PC-9 (cell line): ENCODE results near the gene GPER1. TPM values are rescaled to one million over a fixed set of nuclear protein-coding genes. Genes with fewer than 3 reads are reported as not detected.

Experiments used
- BruUV-seq: library from RNA; stranded (reverse); fragments of 400-500 nt; replicated peaks from 2 replicates; lab custom pipeline; 2021; lab: Mats Ljungman, UMichigan
- CTCF ChIA-PET: fragments of 300-600 bp; sonication (Branson Sonifier 250); formaldehyde crosslinking; loops from one replicate; lab custom pipeline; 2022; ENCODE audit warnings: antibody characterized with exemption; lab: Charles Lee
- POLR2A ChIA-PET: fragments of 300-600 bp; sonication (Branson Sonifier 250); formaldehyde crosslinking; loops from one replicate; lab custom pipeline; 2022; ENCODE audit warnings: antibody characterized with exemption; ENCODE audit not compliant: unreplicated experiment; lab: Charles Lee
- DNase-seq, 2 experiments: peaks; one replicate each; pipeline versions ENCODE4 v3.0.0 to v3.0.0-alpha.2; 2015 to 2022; ENCODE audit warnings: mixed read lengths in 1 of 2
- H2AFZ ChIP-seq: fragments of 200-600 bp; sonication (generic); 2 replicates; pipeline ENCODE4 v1.8.1; 2017; ENCODE audit warnings: antibody characterized with exemption
- H3F3A ChIP-seq: fragments of 200-600 bp; sonication (generic); 2 replicates; pipeline ENCODE4 v1.8.1; 2017; ENCODE audit warnings: antibody characterized with exemption, mild to moderate bottlenecking, low read depth; ENCODE audit not compliant: insufficient read depth
- H3K27ac ChIP-seq: fragments of 200-600 bp; sonication (generic); 2 replicates; pipeline ENCODE4 v1.6.1; 2016; ENCODE audit warnings: mixed run types
- H3K27me3 ChIP-seq: fragments of 200-600 bp; sonication (generic); 2 replicates; pipeline ENCODE4 v1.6.1; 2016; ENCODE audit warnings: low read depth, mixed run types; ENCODE audit not compliant: insufficient read depth
- H3K36me3 ChIP-seq: fragments of 200-600 bp; sonication (generic); 2 replicates; pipeline ENCODE4 v1.6.1; 2016; ENCODE audit warnings: low read depth, mixed run types
- H3K4me1 ChIP-seq: fragments of 200-600 bp; sonication (generic); replicated peaks from 2 replicates; pipeline ENCODE4 v1.6.1; 2016; ENCODE audit warnings: mixed run types; ENCODE audit not compliant: insufficient read depth
- H3K4me2 ChIP-seq: fragments of 200-600 bp; sonication (generic); 2 replicates; pipeline ENCODE4 v1.6.1; 2017; ENCODE audit warnings: mixed run types
- H3K4me3 ChIP-seq: fragments of 200-600 bp; sonication (generic); 2 replicates; pipeline ENCODE4 v1.6.1; 2016; ENCODE audit warnings: mixed run types
- H3K79me2 ChIP-seq: fragments of 200-600 bp; sonication (generic); 2 replicates; pipeline ENCODE4 v1.6.1; 2017; ENCODE audit warnings: low read depth, mixed run types
- H3K9me2 ChIP-seq: fragments of 200-600 bp; sonication (generic); 2 replicates; pipeline ENCODE4 v1.8.1; 2017; ENCODE audit warnings: mild to moderate bottlenecking; ENCODE audit not compliant: insufficient read depth
- H3K9me3 ChIP-seq: fragments of 200-600 bp; sonication (generic); 2 replicates; pipeline ENCODE4 v1.8.1; 2016; ENCODE audit warnings: low read depth; ENCODE audit not compliant: insufficient read depth
- H4K20me1 ChIP-seq: fragments of 200-600 bp; sonication (generic); 2 replicates; pipeline ENCODE4 v1.8.1; 2017; ENCODE audit not compliant: insufficient read depth
- EZH2 ChIP-seq: fragments of 200-600 bp; sonication (generic); IDR thresholded peaks from 2 replicates; pipeline ENCODE4 v1.8.0; 2017; ENCODE audit warnings: antibody characterized with exemption, low read depth
- intact Hi-C: fragments of 100-400 bp; cut with micrococcal nuclease; formaldehyde crosslinking; loops from one replicate; pipeline ENCODE4 v1.10.0; 2022; ENCODE audit not compliant: unreplicated experiment
- total RNA-seq: library from RNA; stranded (reverse); gene quantifications from 2 replicates; pipeline ENCODE4 v1.2.3, GENCODE V29; 2021
- TF ChIP-seq, protein P1 (sequence below): fragments of 200-600 bp; sonication (generic); conservative IDR thresholded peaks from 2 replicates; pipeline ENCODE4 v1.6.1; 2017; ENCODE audit warnings: mixed run types, antibody characterized with exemption, mild to moderate bottlenecking, moderate library complexity

The GPER1 gene
- total RNA-seq, 1 experiment from 2014 or later = 0.37 TPM

DNA sequence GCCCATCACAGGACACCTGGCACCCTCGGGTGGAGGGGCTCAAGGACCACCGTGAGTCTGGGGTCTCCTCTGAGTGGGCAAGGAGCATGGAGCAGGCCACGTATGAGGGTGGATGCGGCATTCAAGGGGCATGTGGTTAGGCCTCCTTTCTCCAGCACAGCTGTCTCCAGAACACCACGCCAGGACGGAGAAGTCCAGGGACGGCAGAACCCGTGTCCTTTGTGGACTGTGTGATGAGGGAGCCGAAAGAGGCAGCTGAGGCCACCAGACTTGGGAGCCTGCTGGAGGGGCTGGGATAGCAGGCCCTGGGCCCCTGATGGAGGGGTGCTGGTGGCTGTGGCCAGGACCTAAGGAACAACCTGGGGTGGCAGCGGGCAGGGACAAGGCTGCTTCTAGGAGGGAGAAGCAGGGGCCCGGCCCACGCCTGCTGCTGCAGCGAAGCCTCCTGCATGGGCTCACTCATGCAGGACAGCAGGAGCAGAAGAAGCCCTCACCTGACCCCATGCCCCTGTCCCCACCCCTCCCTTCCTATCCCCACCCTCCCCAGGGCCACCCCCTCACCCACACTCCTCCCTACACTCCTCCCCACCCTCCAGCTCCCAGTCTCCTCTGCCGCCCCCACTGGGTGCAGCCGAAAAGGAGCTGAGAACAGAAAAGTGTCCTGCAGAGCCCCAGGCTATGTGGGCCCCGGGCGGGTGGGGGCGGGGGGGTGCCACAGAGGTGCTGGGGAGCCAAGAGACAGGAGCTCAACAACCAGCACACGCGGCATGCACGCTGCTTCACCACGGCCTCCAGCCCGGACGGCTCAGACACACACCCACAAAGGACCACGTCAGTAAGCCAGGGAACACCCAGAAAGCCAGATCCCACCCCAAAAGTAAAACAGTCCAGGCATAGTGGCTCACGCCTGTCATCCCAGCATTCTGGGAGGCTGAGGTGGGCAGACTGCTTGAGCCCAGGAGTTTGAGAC lies 42.4 kb downstream of the GPER1 start:
- Histone ChIP-seq H4K20me1 (peaks cover 20% of the 10 kb centered on the region), H3K9me2 (no peaks in the 10 kb centered on the region), H3K4me1 (no peaks in the 10 kb centered on the region), H3F3A (0 out of 2 replicates have a peak, but pooled peaks cover 3% of the 10 kb centered on the region), H3K4me2 (no peak overlapping the region), H3K36me3 (peaks cover 12% of the 10 kb centered on the region), H3K9me3 (no peaks in the 10 kb centered on the region), H2AFZ (no peak overlapping the region), H3K4me3 (no peak overlapping the region), H3K79me2 (peaks cover 50% of the 10 kb centered on the region), H3K27me3 (no peaks in the 10 kb centered on the region), H3K27ac (no peak overlapping the region)
- no peak for DNase-seq
- no peak for TF ChIP-seq EZH2
- TF ChIP-seq, protein P1, sequence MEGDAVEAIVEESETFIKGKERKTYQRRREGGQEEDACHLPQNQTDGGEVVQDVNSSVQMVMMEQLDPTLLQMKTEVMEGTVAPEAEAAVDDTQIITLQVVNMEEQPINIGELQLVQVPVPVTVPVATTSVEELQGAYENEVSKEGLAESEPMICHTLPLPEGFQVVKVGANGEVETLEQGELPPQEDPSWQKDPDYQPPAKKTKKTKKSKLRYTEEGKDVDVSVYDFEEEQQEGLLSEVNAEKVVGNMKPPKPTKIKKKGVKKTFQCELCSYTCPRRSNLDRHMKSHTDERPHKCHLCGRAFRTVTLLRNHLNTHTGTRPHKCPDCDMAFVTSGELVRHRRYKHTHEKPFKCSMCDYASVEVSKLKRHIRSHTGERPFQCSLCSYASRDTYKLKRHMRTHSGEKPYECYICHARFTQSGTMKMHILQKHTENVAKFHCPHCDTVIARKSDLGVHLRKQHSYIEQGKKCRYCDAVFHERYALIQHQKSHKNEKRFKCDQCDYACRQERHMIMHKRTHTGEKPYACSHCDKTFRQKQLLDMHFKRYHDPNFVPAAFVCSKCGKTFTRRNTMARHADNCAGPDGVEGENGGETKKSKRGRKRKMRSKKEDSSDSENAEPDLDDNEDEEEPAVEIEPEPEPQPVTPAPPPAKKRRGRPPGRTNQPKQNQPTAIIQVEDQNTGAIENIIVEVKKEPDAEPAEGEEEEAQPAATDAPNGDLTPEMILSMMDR = no peak
- intact Hi-C loops = no loop called here
- CTCF ChIA-PET = interaction anchor here (0.6 to 0.7 kb wide), 2 partner anchors 10 to 58 kb away, joined by 3 to 5 read pairs; no protein-coding TSS in a partner anchor
- POLR2A ChIA-PET = no interaction called here
- BruUV-seq = no TSS peak

DNA sequence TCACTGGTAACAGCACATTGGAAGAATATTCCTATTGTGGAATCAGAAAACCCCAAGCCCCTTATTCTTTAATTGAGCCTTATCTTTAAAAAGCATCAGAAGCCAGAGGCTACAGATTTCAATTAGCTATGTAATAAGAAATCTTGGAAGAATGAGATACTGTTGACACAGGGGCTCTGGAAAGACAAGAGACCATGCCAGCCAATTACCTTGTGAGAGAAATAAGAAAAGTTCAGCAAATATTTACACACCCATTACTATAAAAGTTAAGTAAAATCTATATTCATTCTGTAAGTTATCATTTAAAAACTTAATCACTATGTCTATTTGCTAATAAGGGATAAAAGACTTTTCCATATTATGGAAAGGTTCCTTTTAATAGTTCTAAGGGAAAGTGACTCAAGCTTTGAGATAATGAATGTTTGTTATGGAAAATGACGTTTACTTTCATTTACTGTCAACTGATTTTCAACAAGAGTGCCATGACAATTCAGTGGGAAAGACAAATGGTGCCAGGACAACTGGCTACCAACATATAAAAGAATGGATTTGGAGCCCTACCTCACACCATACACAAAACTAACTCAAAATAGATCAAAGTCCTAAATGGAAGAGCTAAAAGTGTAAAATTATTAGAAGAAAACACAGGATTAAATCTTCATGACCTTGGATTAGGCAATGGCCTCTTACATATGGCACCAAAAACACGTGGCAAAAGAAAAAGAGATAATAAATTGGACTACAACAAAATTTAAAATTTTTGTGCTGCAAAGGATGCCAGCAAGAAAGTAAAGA lies 43.8 kb downstream of the GPER1 start:
- Histone ChIP-seq H3K9me2 (no peaks in the 10 kb centered on the region), H3K36me3 (peaks cover 12% of the 10 kb centered on the region), H3F3A (peaks cover 4% of the 10 kb centered on the region; the same call in 1 of the 2 replicates), H3K9me3 (no peaks in the 10 kb centered on the region), H3K4me1 (peaks cover 2% of the 10 kb centered on the region), H3K27ac (no peak overlapping the region), H3K27me3 (no peaks in the 10 kb centered on the region), H3K79me2 (peaks cover 54% of the 10 kb centered on the region), H3K4me2 (no peak overlapping the region), H4K20me1 (peaks cover 22% of the 10 kb centered on the region), H3K4me3 (no peak overlapping the region), H2AFZ (no peak overlapping the region)
- TF ChIP-seq, protein P1 = no peak
- TF ChIP-seq EZH2 = no peak
- no TSS peak for BruUV-seq
- ChIA-PET CTCF (interaction anchor here (0.7 kb wide), 1 partner anchor 248 kb away, joined by 17 read pairs; no protein-coding TSS in a partner anchor), POLR2A (no interaction called here)
- DNase-seq = no peak
- intact Hi-C loops = no loop called here

DNA sequence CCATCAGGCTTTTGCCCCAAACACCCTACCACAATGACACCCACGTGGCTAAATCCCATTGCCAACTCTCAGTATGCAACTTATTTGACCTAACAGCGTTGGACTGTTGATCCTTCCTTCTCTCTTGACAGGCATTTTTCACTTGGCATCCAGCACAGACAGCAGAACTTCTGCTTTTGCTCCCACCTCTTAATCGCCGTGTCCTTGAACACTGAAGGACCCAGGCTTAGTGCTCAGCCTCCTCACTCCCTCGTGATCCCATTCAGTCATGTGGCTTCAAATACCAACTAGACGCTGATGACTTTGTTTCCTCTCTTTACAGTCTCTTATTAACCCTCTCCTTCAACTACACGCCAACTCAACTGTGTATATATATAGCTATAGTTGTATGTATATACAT lies 47.0 kb downstream of the GPER1 start:
- Histone ChIP-seq H3K9me2 (no peaks in the 10 kb centered on the region), H3K27me3 (no peaks in the 10 kb centered on the region), H3K27ac (no peak overlapping the region), H3K4me3 (no peak overlapping the region), H3F3A (peaks cover 27% of the 10 kb centered on the region), H3K36me3 (no peaks in the 10 kb centered on the region), H3K4me2 (no peak overlapping the region), H4K20me1 (peaks cover 22% of the 10 kb centered on the region), H3K4me1 (peaks cover 19% of the 10 kb centered on the region), H3K79me2 (peaks cover 59% of the 10 kb centered on the region), H3K9me3 (no peaks in the 10 kb centered on the region), H2AFZ (no peak overlapping the region)
- ChIA-PET POLR2A (no interaction called here), CTCF (no interaction called here)
- no TSS peak for BruUV-seq
- intact Hi-C loops = loop anchor here (5.0 kb wide), 2 partner anchors 48 to 322 kb away; partner anchors contain the start of genes GPER1 and MICALL2
- TF ChIP-seq EZH2 = no peak
- TF ChIP-seq, protein P1 = no peak
- DNase-seq = no peak
